Astrocyte (in vitro differentiated cells and primary cell): ENCODE measurements around the gene ARF6.

Source experiments
- EZH2 ChIP-seq: IDR thresholded peaks from 2 replicates; pipeline ENCODE4 v1.6.1; 2012; ENCODE audit warnings: mild to moderate bottlenecking, low read length, inconsistent platforms; ENCODE audit not compliant: insufficient read depth
- TF ChIP-seq, protein P1 (sequence below): IDR thresholded peaks from 2 replicates; pipeline ENCODE4 v1.5.1; 2011; ENCODE audit warnings: low read depth, mild to moderate bottlenecking, inconsistent platforms, low read length, moderate library complexity; ENCODE audit not compliant: insufficient read depth

DNA sequence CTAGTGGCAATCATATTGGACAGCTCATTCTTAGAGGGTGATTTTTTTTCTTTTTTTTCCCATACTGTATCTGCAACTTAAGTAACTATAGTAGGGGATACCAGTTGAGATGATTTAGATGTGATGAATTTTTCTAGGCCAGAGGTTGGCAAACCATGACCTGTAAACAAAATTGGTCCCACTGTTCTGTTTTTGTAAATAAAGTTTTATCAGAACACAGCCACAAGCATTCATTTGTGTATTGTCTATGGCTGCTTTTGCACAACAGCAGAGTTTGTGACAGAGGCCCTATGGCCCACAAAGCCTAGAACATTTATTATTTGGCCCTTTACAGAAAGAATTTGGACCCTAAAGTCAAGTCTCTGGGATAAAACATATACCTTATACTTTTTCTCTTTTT is 11.4 kb downstream of the ARF6 start:
- TF ChIP-seq EZH2 = no peak
- TF ChIP-seq, protein P1, sequence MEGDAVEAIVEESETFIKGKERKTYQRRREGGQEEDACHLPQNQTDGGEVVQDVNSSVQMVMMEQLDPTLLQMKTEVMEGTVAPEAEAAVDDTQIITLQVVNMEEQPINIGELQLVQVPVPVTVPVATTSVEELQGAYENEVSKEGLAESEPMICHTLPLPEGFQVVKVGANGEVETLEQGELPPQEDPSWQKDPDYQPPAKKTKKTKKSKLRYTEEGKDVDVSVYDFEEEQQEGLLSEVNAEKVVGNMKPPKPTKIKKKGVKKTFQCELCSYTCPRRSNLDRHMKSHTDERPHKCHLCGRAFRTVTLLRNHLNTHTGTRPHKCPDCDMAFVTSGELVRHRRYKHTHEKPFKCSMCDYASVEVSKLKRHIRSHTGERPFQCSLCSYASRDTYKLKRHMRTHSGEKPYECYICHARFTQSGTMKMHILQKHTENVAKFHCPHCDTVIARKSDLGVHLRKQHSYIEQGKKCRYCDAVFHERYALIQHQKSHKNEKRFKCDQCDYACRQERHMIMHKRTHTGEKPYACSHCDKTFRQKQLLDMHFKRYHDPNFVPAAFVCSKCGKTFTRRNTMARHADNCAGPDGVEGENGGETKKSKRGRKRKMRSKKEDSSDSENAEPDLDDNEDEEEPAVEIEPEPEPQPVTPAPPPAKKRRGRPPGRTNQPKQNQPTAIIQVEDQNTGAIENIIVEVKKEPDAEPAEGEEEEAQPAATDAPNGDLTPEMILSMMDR = no peak
